Mesothelial cell of epicardium (in vitro differentiated cells): ENCODE measurements around the gene ANXA7. TPM values are rescaled to one million over a fixed set of nuclear protein-coding genes. Genes with fewer than 3 reads are reported as not detected.

Experiments
- DNase-seq, 2 experiments: peaks; one replicate each; pipeline ENCODE4 v3.0.0; 2021; ENCODE audit warnings: low spot score in 2 of 2; ENCODE audit not compliant: unreplicated experiment in 2 of 2
- H3K27ac Mint-ChIP-seq: 2 replicates; pipeline ENCODE4 v1.8.0; 2021; ENCODE audit warnings: mixed read lengths
- H3K27me3 Mint-ChIP-seq: 2 replicates; pipeline ENCODE4 v1.8.0; 2021; ENCODE audit warnings: low read depth, mixed read lengths
- H3K36me3 Mint-ChIP-seq: 2 replicates; pipeline ENCODE4 v1.8.0; 2021; ENCODE audit warnings: mixed read lengths
- H3K4me1 Mint-ChIP-seq: 2 replicates; pipeline ENCODE4 v1.8.0; 2021; ENCODE audit warnings: mixed read lengths
- H3K4me3 Mint-ChIP-seq: 2 replicates; pipeline ENCODE4 v1.8.0; 2021; ENCODE audit warnings: mild to moderate bottlenecking, moderate library complexity, mixed read lengths
- H3K9me3 Mint-ChIP-seq: 2 replicates; pipeline ENCODE4 v1.8.0; 2021; ENCODE audit warnings: mixed read lengths
- CTCF ChIP-seq: fragments of 200-600 bp; sonication (generic); IDR thresholded peaks from one replicate; pipeline ENCODE4 v1.5.0; 2021; ENCODE audit warnings: antibody characterized with exemption; ENCODE audit not compliant: unreplicated experiment
- total RNA-seq: library from RNA; stranded (reverse); gene quantifications from 3 replicates; pipeline ENCODE4 v1.2.1, GENCODE V29; 2021

ANXA7 gene
- total RNA-seq, 1 donor from 2014 or later: 39.4 TPM

DNA sequence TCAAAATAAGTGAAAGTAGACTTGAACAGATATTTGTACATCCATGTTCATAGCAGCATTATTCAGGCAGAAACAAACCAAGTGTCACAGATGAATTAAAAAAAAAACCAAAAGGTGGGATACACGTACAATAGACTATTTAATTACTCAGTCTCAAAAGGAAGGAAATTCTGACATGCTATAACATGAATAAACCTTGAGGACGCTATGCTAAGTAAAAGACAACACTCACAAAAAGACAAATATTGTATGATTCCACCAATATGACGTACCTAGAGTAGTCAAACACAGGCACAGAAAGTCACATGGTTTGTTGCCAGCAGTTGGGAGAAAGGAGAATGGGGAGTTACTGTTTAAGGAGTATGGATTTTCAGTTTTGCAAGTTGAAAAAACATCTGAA is 37.2 kb downstream of the ANXA7 start:
- Mint-ChIP-seq H3K27me3 (no peaks in the 10 kb centered on the region), H3K36me3 (peaks cover 30% of the 10 kb centered on the region), H3K9me3 (no peaks in the 10 kb centered on the region), H3K27ac (no peak overlapping the region), H3K4me3 (no peak overlapping the region), H3K4me1 (no peaks in the 10 kb centered on the region)
- DNase-seq: no peak
- no peak for TF ChIP-seq CTCF

GRCh38 chr10:73368238-73368637 is 45.6 kb downstream of the ANXA7 start:
- Mint-ChIP-seq H3K4me3 (no peak overlapping the region), H3K27ac (no peak overlapping the region), H3K9me3 (peaks cover 3% of the 10 kb centered on the region), H3K4me1 (no peaks in the 10 kb centered on the region), H3K36me3 (peaks cover 25% of the 10 kb centered on the region), H3K27me3 (no peaks in the 10 kb centered on the region)
- no peak for DNase-seq
- TF ChIP-seq CTCF: no peak

- DNase-seq: no peak
- Mint-ChIP-seq H3K9me3 (peaks cover 19% of the 10 kb centered on the region), H3K36me3 (peaks cover 34% of the 10 kb centered on the region), H3K27ac (no peak overlapping the region), H3K4me1 (no peaks in the 10 kb centered on the region), H3K4me3 (no peak overlapping the region), H3K27me3 (no peaks in the 10 kb centered on the region)
- TF ChIP-seq CTCF: no peak
Measured at GRCh38 chr10:73366381-73367298, 47.2 kb downstream of the ANXA7 start.

DNA sequence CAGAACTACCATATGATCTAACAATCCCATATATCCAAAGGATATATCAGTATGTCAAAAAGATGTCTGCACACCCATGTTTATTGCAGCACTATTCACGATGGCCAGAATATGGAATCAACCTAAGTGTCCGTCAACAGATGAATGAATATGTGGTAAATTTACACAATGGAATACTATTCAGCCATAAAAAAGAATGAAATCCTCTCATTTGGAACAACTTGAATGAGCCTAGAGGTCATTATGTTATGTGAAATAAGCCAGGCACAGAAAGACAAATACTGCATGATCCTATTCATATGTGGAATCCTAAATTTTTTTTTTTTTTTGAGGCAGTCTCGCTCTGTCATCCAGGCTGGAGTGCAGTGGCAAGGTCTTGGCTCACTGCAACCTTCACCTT is 48.9 kb downstream of the ANXA7 start:
- DNase-seq: no peak
- Mint-ChIP-seq H3K9me3 (peaks cover 20% of the 10 kb centered on the region), H3K27ac (no peak overlapping the region), H3K4me3 (no peak overlapping the region), H3K27me3 (no peaks in the 10 kb centered on the region), H3K4me1 (no peaks in the 10 kb centered on the region), H3K36me3 (peaks cover 31% of the 10 kb centered on the region)
- TF ChIP-seq CTCF: no peak

GRCh38 chr10:73359492-73359891 is 54.4 kb downstream of the ANXA7 start:
- peaks cover 12% of the 10 kb centered on the region for H3K4me1 Mint-ChIP-seq
- no peak for DNase-seq
- peaks cover 17% of the 10 kb centered on the region for H3K9me3 Mint-ChIP-seq
- peaks cover 13% of the 10 kb centered on the region for H3K36me3 Mint-ChIP-seq
- H3K27ac Mint-ChIP-seq: no peak overlapping the region
- TF ChIP-seq CTCF: no peak
- H3K4me3 Mint-ChIP-seq: no peak overlapping the region
- peaks cover 22% of the 10 kb centered on the region for H3K27me3 Mint-ChIP-seq
